MG63 (cell line): ENCODE results near the gene FMN1. TPM values are rescaled to one million over a fixed set of nuclear protein-coding genes. Genes with fewer than 3 reads are reported as not detected.

Experiments used
- DNase-seq: peaks from one replicate; pipeline ENCODE4 v3.0.0-alpha.2; 2020
- H3K27me3 ChIP-seq: fragments of 250-450 bp; sonication (Bioruptor Pico); 2 replicates; pipeline ENCODE4 v1.5.1; 2020; ENCODE audit warnings: mild to moderate bottlenecking, moderate library complexity
- H3K36me3 ChIP-seq: fragments of 250-450 bp; sonication (Bioruptor Pico); 2 replicates; pipeline ENCODE4 v1.5.1; 2020; ENCODE audit warnings: mild to moderate bottlenecking, moderate library complexity
- H3K4me3 ChIP-seq: fragments of 250-450 bp; sonication (Bioruptor Pico); 2 replicates; pipeline ENCODE4 v1.5.1; 2020; ENCODE audit warnings: mild to moderate bottlenecking, moderate library complexity
- H3K9me3 ChIP-seq: fragments of 250-450 bp; sonication (Bioruptor Pico); 2 replicates; pipeline ENCODE4 v1.5.1; 2020; ENCODE audit warnings: mild to moderate bottlenecking, moderate library complexity
- total RNA-seq: library from RNA; depleted of rRNA; stranded (reverse); fragments of >200 nt; shearing (Covaris generic); gene quantifications from 2 replicates; pipeline ENCODE4 v1.2.3, GENCODE V29; 2014; ENCODE audit warnings: low replicate concordance

FMN1 gene
- total RNA-seq, 1 experiment from 2014 or later = 9.0 TPM

- no peaks in the 10 kb centered on the region for H3K27me3 ChIP-seq
- DNase-seq = no peak
These were observed 13.1 kb upstream of the FMN1 start for GRCh38 chr15:33207646-33208045.

DNA sequence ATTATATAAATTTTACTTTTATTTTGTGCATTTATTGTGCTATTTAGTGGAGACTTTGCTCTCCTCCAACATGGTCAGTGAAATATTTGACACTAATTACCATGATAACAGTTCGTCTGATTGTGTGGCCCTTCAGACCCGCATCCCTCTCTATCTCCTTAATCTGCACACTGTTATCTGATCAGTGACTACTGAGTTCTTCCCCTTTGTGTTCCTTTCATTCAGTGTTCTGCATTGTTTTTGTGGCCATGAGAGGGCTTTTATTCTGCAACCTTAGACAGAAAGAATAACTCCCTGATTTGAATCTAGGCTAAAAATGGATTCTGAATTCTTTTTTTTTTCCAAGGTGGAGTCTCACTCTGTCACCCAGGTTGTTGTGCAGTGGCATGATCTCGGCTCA is 11.9 kb upstream of the FMN1 start:
- no peak overlapping the region for H3K4me3 ChIP-seq
- H3K27me3 ChIP-seq = no peaks in the 10 kb centered on the region
- no peaks in the 10 kb centered on the region for H3K36me3 ChIP-seq
- no peaks in the 10 kb centered on the region for H3K9me3 ChIP-seq
- DNase-seq = no peak

More at GRCh38 chr15:33207646-33208045, 13.1 kb upstream of the FMN1 start:
- Histone ChIP-seq H3K9me3 (no peaks in the 10 kb centered on the region), H3K36me3 (no peaks in the 10 kb centered on the region), H3K4me3 (no peak overlapping the region)

DNA sequence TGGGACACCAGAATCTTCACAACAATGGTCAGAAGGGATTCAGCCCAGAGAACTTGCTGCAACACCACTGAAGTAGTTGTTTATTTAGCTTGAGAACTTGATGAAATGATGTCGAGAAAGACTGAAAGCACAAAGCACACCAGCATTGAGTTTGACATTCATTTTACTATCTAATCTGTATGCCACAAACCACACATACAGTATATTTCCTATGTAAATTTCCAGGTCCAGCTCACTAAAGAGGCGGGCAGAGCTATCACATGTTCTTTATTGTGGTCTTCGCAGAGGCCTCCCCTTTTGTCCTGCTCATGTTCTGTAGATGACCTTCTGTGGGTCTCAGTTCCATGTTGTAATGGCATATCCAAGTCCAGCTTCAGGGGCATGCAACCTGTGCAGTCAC is 10.4 kb upstream of the FMN1 start:
- no peaks in the 10 kb centered on the region for H3K36me3 ChIP-seq
- no peak for DNase-seq
- H3K4me3 ChIP-seq = no peak overlapping the region
- no peaks in the 10 kb centered on the region for H3K27me3 ChIP-seq
- H3K9me3 ChIP-seq = no peaks in the 10 kb centered on the region

GRCh38 chr15:33204087-33204486 is 9.6 kb upstream of the FMN1 start:
- no peaks in the 10 kb centered on the region for H3K27me3 ChIP-seq
- H3K36me3 ChIP-seq = no peaks in the 10 kb centered on the region
- DNase-seq = no peak

GRCh38 chr15:33201491-33202231 is 7.1 kb upstream of the FMN1 start:
- H3K4me3 ChIP-seq = peak overlapping the region; percentile 37

More at GRCh38 chr15:33204087-33204486, 9.6 kb upstream of the FMN1 start:
- Histone ChIP-seq H3K4me3 (no peak overlapping the region), H3K9me3 (no peaks in the 10 kb centered on the region)

DNA sequence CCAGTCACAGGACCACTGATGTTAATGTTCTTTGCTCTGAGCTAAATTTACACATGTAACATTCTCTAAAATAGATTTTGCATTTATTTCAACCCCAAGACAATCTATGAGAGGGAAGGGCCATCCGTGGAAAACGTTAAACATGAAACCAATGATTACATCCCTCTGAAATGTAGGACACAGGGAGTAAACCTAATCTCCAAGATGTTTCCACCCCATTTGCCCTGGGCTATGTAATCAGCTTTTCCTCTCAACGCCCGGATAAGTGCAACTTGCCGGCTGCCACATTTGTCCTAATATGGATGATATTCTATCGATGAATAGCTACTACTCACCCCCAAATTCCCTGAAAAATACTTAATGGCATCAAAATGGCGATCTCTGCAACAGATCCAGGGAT is 6.4 kb upstream of the FMN1 start:
- no peak for DNase-seq
- H3K36me3 ChIP-seq = no peaks in the 10 kb centered on the region
- H3K9me3 ChIP-seq = no peaks in the 10 kb centered on the region
- H3K27me3 ChIP-seq = no peaks in the 10 kb centered on the region
- H3K4me3 ChIP-seq = no peak overlapping the region

More at GRCh38 chr15:33201491-33202231, 7.1 kb upstream of the FMN1 start:
- Histone ChIP-seq H3K9me3 (no peaks in the 10 kb centered on the region), H3K36me3 (no peaks in the 10 kb centered on the region), H3K27me3 (no peaks in the 10 kb centered on the region)
- peak; percentile 49 for DNase-seq

DNA sequence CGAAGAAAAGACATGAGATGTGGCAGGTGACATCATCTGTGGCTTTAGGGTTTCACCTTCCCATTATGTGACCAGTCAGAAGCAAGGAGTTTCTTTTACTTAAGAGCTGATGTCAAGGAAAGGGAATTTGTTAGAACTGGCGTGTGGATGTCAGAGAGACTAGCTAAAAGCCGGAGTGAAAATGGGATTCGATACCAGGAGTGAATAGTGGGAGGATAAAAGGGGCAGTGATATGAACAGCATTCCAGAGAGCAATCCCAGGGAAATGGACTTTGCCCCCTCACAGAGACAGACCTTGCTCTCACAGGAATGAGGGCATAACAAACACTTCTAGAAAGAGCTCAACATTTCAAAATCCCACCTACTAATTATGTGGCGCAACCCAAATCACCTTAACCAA is 5.9 kb upstream of the FMN1 start:
- Histone ChIP-seq H3K4me3 (no peak overlapping the region), H3K27me3 (no peaks in the 10 kb centered on the region), H3K36me3 (no peaks in the 10 kb centered on the region), H3K9me3 (no peaks in the 10 kb centered on the region)
- no peak for DNase-seq

DNA sequence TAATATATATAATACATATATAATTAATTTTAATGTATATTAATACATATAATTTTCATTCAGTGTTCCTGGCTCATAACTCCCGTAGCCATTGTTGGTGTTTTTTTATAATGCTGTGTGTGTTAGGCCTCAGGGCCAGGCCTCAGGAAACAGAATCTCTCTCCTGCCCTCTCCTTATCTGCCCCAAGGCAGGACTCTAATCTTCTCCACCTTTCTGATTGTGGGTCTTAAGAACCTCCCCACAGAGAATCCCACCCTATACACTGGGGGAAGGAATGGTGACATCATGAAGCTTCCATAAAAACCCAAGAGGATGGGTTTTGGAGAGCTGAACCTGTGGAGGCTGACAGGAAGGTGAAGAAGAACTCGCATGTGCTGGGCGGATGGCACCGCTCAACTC is 4.0 kb upstream of the FMN1 start:
- Histone ChIP-seq H3K9me3 (no peaks in the 10 kb centered on the region), H3K36me3 (no peaks in the 10 kb centered on the region), H3K4me3 (no peak overlapping the region), H3K27me3 (no peaks in the 10 kb centered on the region)
- DNase-seq = no peak

- H3K9me3 ChIP-seq = no peaks in the 10 kb centered on the region
- peaks cover 5% of the 10 kb centered on the region; the same call in 1 of the 2 replicates for H3K27me3 ChIP-seq
- H3K4me3 ChIP-seq = no peak overlapping the region
- H3K36me3 ChIP-seq = no peaks in the 10 kb centered on the region
- DNase-seq = no peak
These were observed 3.1 kb upstream of the FMN1 start for GRCh38 chr15:33197636-33198035.

- Histone ChIP-seq H3K9me3 (no peaks in the 10 kb centered on the region), H3K27me3 (peaks cover 5% of the 10 kb centered on the region; the same call in 1 of the 2 replicates), H3K36me3 (no peaks in the 10 kb centered on the region), H3K4me3 (peak overlapping the region; percentile 44)
- no peak for DNase-seq
These were observed 277 bp downstream of the FMN1 start for GRCh38 chr15:33194237-33194636.

DNA sequence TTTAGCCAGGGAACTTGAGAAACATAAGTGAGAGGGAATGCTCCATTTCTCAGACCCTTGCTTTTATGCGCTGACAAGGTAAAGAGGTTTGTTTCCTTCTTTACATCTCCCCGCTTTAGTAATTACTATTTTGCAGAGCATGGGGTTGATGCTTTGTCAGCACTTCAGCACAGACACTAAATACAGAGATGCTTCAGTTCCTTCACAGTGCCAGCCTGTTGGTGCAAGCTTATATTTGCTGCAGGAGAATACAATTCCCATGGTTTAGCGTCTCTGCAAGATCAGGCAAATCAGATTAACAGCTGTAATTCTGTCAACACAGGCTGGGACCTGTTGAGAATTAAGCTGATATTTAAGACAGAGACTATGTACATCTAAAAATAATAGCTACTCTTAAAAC is 2.9 kb downstream of the FMN1 start:
- H3K4me3 ChIP-seq = no peak overlapping the region
- DNase-seq = no peak
- peaks cover 5% of the 10 kb centered on the region; the same call in 1 of the 2 replicates for H3K27me3 ChIP-seq
- no peaks in the 10 kb centered on the region for H3K9me3 ChIP-seq
- no peaks in the 10 kb centered on the region for H3K36me3 ChIP-seq

GRCh38 chr15:33190539-33190938 is 4.0 kb downstream of the FMN1 start:
- peaks cover 5% of the 10 kb centered on the region; the same call in 1 of the 2 replicates for H3K27me3 ChIP-seq
- no peak for DNase-seq
- H3K36me3 ChIP-seq = no peaks in the 10 kb centered on the region
- no peak overlapping the region for H3K4me3 ChIP-seq
- H3K9me3 ChIP-seq = no peaks in the 10 kb centered on the region

GRCh38 chr15:33188641-33189257 is 5.8 kb downstream of the FMN1 start:
- H3K4me3 ChIP-seq = no peak overlapping the region
- no peaks in the 10 kb centered on the region for H3K36me3 ChIP-seq
- H3K27me3 ChIP-seq = peaks cover 5% of the 10 kb centered on the region; the same call in 1 of the 2 replicates
- H3K9me3 ChIP-seq = no peaks in the 10 kb centered on the region
- DNase-seq = no peak

GRCh38 chr15:33188159-33188558 is 6.4 kb downstream of the FMN1 start:
- H3K27me3 ChIP-seq = peaks cover 5% of the 10 kb centered on the region; the same call in 1 of the 2 replicates
- no peaks in the 10 kb centered on the region for H3K36me3 ChIP-seq
- DNase-seq = no peak
- no peaks in the 10 kb centered on the region for H3K9me3 ChIP-seq
- no peak overlapping the region for H3K4me3 ChIP-seq

DNA sequence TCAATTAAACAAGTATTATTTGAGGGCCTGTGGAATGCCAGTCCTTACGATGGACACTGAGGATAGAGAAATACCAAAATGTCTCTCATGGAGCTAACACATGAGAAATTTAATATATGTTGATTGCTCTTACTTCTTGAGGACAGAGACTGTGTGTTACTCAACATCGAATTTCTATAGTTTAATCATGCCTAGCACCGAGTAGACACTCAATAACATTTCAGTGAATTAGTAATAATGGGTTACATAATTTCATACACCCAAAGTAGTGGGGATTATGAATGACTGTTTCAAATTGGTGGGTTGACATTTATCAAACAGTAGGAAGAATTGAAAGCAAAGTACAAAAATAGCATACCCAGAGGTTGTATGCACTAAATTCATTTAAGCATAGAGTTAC is 11.2 kb downstream of the FMN1 start:
- H3K27me3 ChIP-seq = no peaks in the 10 kb centered on the region
- DNase-seq = no peak
- no peaks in the 10 kb centered on the region for H3K36me3 ChIP-seq
- H3K4me3 ChIP-seq = no peak overlapping the region
- H3K9me3 ChIP-seq = no peaks in the 10 kb centered on the region

GRCh38 chr15:33182926-33183325 is 11.6 kb downstream of the FMN1 start:
- Histone ChIP-seq H3K36me3 (no peaks in the 10 kb centered on the region), H3K9me3 (no peaks in the 10 kb centered on the region)

GRCh38 chr15:33182278-33182905 is 12.1 kb downstream of the FMN1 start:
- H3K36me3 ChIP-seq = no peaks in the 10 kb centered on the region
- no peaks in the 10 kb centered on the region for H3K9me3 ChIP-seq
- no peak overlapping the region for H3K4me3 ChIP-seq
- no peak for DNase-seq
- no peaks in the 10 kb centered on the region for H3K27me3 ChIP-seq

More at GRCh38 chr15:33182926-33183325, 11.6 kb downstream of the FMN1 start:
- no peaks in the 10 kb centered on the region for H3K27me3 ChIP-seq
- no peak overlapping the region for H3K4me3 ChIP-seq
- DNase-seq = no peak
